Transverse colon (tissue), 4 donors: ENCODE data around the gene KDF1. TPM values are rescaled to one million over a fixed set of nuclear protein-coding genes. Genes with fewer than 3 reads are reported as not detected.

Source experiments
- DNase-seq: peaks from one replicate; pipeline ENCODE4 v3.0.0-alpha.2; 2019
- H3K27ac ChIP-seq, 4 donors: fragments of 200-600 bp; sonication (generic); 2 replicates each; pipeline ENCODE4 v1.5.1; 2016 to 2018; ENCODE audit warnings: inconsistent platforms in 4 of 4
- H3K27me3 ChIP-seq: fragments of 200-600 bp; sonication (generic); 2 replicates; pipeline ENCODE4 v1.5.1; 2017; ENCODE audit warnings: inconsistent platforms
- H3K36me3 ChIP-seq, 4 donors: fragments of 200-600 bp; sonication (generic); 2 replicates each; pipeline ENCODE4 v1.5.1; 2017 to 2019; ENCODE audit warnings: inconsistent platforms in 4 of 4
- H3K4me1 ChIP-seq, 4 donors: fragments of 200-600 bp; sonication (generic); 2 replicates each; pipeline ENCODE4 v1.5.1; 2017 to 2020; ENCODE audit warnings: inconsistent platforms in 4 of 4
- H3K4me3 ChIP-seq, 4 donors: fragments of 200-600 bp; sonication (generic); 1 replicate in 1 of 4; 2 replicates in 3 of 4; pipeline versions ENCODE4 v1.5.1 to v1.6.1; 2017 to 2019; ENCODE audit warnings: inconsistent platforms in 4 of 4
- H3K9me3 ChIP-seq, 2 donors: fragments of 200-600 bp; sonication (generic); 2 replicates each; pipeline ENCODE4 v1.5.1; 2017 to 2019; ENCODE audit warnings: inconsistent platforms in 2 of 2
- EP300 ChIP-seq: sonication (generic); formaldehyde crosslinking; IDR thresholded peaks from one replicate; pipeline ENCODE4 v1.6.1; 2017; ENCODE audit warnings: antibody characterized with exemption, low read depth
- POLR2A ChIP-seq: fragments of 450-650 bp; IDR thresholded peaks from one replicate; pipeline ENCODE4 v1.6.1; 2016; ENCODE audit warnings: antibody characterized with exemption, mild to moderate bottlenecking, moderate library complexity
- POLR2AphosphoS5 ChIP-seq, 3 donors: sonication (generic); formaldehyde crosslinking; IDR thresholded peaks; one replicate each; pipeline ENCODE4 v1.6.1; 2016; ENCODE audit warnings: antibody characterized with exemption in 3 of 3
- WGBS, 2 donors: methylation state at CpG; one replicate each; pipeline ENCODE4 v1.1.5; 2018; ENCODE audit warnings: low coverage in 1 of 2; 5-methylcytosine and 5-hydroxymethylcytosine counted together
- in situ Hi-C, 4 donors: fragments of 200-750 bp; cut with MboI; loops; one replicate each; pipeline versions ENCODE4 v1.15.0 to v1.15.1; 2017; ENCODE audit warnings: low sequenced_read_pairs in 3 of 4, low pct_ligation_motif_present in 1 of 4, low pct_unique_long_range_greater_than_20kb in 1 of 4
- intact Hi-C: fragments of 100-400 bp; cut with DNase I; formaldehyde crosslinking; loops from one replicate; pipeline ENCODE4 v1.15.1; 2023; ENCODE audit warnings: low total_unique reads
- total RNA-seq, 4 donors: library from RNA; depleted of rRNA; stranded (reverse); fragments of >200 nt; gene quantifications; one replicate each; pipeline ENCODE4 v1.1.0, GENCODE V29; 2016
- TF ChIP-seq, protein P1 (sequence below), 5 experiments: fragments of 200-600 bp in 3 of 5; fragments of 450-650 bp in 2 of 5; sonication (generic) in 3 of 5; IDR thresholded peaks; 1 replicate in 2 of 5; 2 replicates in 3 of 5; pipeline ENCODE4 v1.5.1; 2016 to 2017; ENCODE audit warnings: antibody characterized with exemption in 5 of 5, inconsistent platforms in 3 of 5, mild to moderate bottlenecking in 2 of 5, moderate library complexity in 1 of 5

The KDF1 gene
- total RNA-seq, 4 donors from 2014 or later: 11.6 to 36.2 (median 29.8) TPM

DNA sequence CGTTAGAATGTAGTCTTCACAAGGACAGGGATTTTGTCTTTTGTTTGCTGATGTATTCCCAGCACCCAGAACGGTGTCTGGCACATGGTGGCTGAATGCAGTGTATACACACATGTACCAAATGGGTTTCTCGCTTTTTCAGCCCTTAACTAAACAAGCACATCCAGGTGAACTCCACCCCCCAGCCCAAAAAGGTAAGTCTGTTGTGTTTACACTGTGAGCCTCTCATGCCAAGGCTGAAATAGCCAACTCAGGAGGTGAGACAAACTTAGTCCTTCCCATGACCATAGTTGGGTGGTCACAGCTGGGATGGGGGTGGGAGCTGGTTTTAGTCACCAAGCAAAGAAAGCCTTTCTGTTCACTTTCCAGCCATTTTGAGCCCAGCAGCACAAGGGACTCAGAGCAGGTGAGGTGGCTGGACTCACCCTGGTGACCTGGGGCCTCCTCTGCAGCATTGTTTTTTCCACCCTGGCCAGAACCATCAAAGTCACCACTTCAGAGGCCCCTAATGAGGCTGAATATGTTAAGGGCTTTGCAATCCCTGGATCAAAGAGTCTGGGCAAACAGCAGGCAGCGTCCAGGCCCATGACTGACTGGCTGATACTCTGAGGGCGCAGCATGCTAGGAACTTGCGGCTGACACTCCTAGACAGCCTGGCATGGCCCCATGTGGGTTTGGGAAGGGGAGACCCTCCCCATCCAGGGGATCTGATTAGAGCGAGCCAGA is 43.6 kb upstream of the KDF1 start:
- in situ Hi-C loops (no loop called here), intact Hi-C loops (no loop called here)
- Histone ChIP-seq H3K36me3 (no peaks in the 10 kb centered on the region), H3K9me3 (no peaks in the 10 kb centered on the region), H3K4me1 (peaks cover 15 to 65% (median 48%) of the 10 kb centered on the region in 4 donors), H3K27ac (peak overlapping the region in 3 of 4 donors; percentile 37 to 59 (median 51)), H3K27me3 (no peaks in the 10 kb centered on the region), H3K4me3 (no peak overlapping the region)
- WGBS, 2 donors: 88 to 90% methylated on average over 2 to 7 of the region's 7 CpGs
- no peak for TF ChIP-seq POLR2AphosphoS5 (IDR thresholded peaks at IDR 0.05)
- no peak for TF ChIP-seq EP300
- TF ChIP-seq, protein P1, sequence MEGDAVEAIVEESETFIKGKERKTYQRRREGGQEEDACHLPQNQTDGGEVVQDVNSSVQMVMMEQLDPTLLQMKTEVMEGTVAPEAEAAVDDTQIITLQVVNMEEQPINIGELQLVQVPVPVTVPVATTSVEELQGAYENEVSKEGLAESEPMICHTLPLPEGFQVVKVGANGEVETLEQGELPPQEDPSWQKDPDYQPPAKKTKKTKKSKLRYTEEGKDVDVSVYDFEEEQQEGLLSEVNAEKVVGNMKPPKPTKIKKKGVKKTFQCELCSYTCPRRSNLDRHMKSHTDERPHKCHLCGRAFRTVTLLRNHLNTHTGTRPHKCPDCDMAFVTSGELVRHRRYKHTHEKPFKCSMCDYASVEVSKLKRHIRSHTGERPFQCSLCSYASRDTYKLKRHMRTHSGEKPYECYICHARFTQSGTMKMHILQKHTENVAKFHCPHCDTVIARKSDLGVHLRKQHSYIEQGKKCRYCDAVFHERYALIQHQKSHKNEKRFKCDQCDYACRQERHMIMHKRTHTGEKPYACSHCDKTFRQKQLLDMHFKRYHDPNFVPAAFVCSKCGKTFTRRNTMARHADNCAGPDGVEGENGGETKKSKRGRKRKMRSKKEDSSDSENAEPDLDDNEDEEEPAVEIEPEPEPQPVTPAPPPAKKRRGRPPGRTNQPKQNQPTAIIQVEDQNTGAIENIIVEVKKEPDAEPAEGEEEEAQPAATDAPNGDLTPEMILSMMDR (IDR thresholded peaks at IDR 0.05): no peak
- no peak for TF ChIP-seq POLR2A
- DNase-seq: no peak

DNA sequence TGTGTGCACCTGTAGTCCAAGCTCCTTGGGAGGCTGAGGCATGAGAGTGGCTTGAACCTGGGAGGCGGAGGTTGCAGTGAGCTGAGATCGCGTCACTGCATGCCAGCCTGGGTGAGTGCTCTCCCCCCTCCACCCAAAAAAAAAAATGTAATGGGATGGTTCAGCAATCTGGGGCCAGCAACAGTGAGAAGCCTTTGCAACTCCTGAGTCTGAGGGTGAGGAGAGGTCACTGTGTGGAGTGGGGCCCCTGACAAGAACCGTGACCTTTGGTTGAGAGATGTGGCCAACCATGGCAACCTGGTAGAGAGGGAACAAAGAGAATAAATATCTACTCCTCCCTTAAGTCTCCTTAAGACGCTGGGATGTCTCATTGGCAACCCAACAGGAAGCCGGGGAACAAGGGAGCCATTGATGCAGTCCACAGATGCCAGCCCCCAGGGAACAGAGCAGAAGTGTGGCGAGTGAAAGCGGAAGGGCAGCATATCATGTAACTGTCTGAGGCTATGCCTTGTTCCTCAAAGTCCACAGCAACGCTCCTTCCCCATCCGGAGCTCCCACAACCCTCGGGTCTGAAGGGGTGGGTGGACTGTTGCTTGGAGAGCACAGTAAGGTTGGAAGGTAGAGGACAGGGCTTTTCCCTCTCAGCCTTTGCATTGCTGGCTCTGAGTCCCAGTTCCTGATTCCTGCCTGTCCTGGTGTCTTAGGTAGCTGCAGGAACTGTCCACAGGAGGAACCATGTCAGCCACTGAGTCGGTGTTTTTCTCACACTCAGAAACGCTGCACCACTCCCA is 41.5 kb upstream of the KDF1 start:
- Histone ChIP-seq H3K4me1 (peaks cover 17 to 68% (median 47%) of the 10 kb centered on the region in 4 donors), H3K4me3 (no peak overlapping the region), H3K27ac (peak overlapping the region; percentile 79 to 89 (median 82)), H3K9me3 (no peaks in the 10 kb centered on the region), H3K27me3 (peaks cover 8% of the 10 kb centered on the region), H3K36me3 (no peaks in the 10 kb centered on the region)
- no peak for DNase-seq
- in situ Hi-C loops: no loop called here
- no peak for TF ChIP-seq POLR2A
- TF ChIP-seq, protein P1 (IDR thresholded peaks at IDR 0.05): no peak
- TF ChIP-seq POLR2AphosphoS5 (IDR thresholded peaks at IDR 0.05): no peak
- no peak for TF ChIP-seq EP300
- 56% methylated on average over 13 of the region's 13 CpGs; no CpG with 5 or more reads in 1 of the 2 donors for WGBS, 2 donors
- intact Hi-C loops: no loop called here

DNA sequence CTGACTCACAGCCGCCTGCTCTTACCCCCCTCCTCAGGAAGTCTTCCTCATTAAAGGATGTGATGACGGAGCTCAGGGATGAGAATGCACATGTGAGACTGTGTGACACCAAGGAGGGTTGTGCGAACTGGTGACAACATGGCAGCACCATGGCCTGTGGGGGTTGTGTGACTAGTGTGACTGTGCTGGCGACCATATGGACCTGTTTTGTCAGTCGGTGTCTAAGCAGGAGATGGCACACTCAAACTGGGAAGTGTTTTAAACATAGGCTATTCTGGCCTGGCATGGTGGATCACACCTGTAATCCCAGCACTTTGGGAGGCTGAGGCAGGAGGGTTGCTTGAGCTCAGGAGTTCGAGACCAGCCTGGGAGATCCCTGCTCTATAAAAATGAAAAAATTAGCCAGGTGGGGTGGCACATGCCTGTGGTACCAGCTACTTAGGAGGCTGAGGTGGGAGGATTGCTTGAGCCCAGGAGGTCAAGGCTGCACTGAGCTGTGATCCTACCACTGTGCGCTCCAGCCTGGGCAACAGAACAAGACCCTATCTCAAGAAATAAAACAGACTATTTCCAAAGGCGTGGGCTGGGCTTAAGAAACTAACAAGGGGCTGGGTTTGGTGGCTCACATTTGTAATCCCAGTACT is 40.7 kb upstream of the KDF1 start:
- H3K9me3 ChIP-seq: no peaks in the 10 kb centered on the region
- H3K27ac ChIP-seq: peak overlapping the region; percentile 79 to 89 (median 82)
- TF ChIP-seq EP300 (no peak), POLR2A (no peak), POLR2AphosphoS5 (IDR thresholded peaks at IDR 0.05) (peak in 1 of 3 donors; percentile 17)
- H3K4me1 ChIP-seq: peaks cover 17 to 68% (median 47%) of the 10 kb centered on the region in 4 donors
- intact Hi-C loops (no loop called here), in situ Hi-C loops (no loop called here)
- H3K4me3 ChIP-seq: no peak overlapping the region
- peaks cover 16% of the 10 kb centered on the region for H3K27me3 ChIP-seq
- 76% methylated on average over 8 of the region's 8 CpGs; no CpG with 5 or more reads in 1 of the 2 donors for WGBS, 2 donors
- no peak for DNase-seq
- H3K36me3 ChIP-seq: no peaks in the 10 kb centered on the region

DNA sequence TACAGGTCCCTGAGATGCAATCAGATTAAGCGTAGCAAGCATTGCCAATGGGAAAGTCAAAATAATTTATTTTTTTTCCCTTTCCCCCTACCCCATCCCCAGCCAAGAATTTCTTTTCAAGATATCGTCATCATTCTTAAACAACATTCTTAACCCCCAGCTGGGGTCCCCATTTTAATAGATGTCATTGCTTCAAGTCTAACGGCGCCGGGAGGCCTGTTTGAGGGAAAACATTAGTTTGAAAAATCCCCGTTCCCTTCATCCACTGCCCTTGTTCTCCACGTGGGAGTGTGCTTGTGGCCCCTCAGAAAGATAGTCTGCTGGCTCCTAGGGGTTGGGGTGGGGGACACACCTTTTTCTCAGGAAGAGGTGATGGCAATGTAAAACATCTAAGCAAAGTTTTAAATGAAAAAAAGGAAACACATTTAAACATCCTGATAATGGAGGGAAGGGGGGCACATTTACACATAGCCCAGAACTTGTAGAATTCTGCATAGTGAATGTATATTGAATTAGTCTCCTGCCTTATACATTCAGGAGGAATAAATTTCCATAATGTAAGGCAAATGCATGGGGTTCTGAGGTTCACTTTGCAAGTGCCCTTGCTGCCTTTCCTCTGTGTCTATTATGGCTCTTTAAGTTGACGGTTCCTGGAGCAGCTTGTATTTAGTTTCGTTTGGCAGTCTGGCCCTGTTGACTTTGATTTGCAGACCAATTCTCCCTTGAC is 40.0 kb upstream of the KDF1 start:
- H3K4me3 ChIP-seq: no peak overlapping the region
- H3K27ac ChIP-seq: peak overlapping the region; percentile 79 to 89 (median 82)
- DNase-seq: no peak
- H3K36me3 ChIP-seq: no peaks in the 10 kb centered on the region
- intact Hi-C loops (no loop called here), in situ Hi-C loops (no loop called here)
- TF ChIP-seq POLR2A (no peak), POLR2AphosphoS5 (IDR thresholded peaks at IDR 0.05) (no peak), EP300 (no peak)
- TF ChIP-seq, protein P1 (IDR thresholded peaks at IDR 0.05): no peak
- peaks cover 23% of the 10 kb centered on the region for H3K27me3 ChIP-seq
- no peaks in the 10 kb centered on the region for H3K9me3 ChIP-seq
- 76 to 83% methylated on average over 2 to 9 of the region's 9 CpGs for WGBS, 2 donors
- peaks cover 17 to 64% (median 44%) of the 10 kb centered on the region in 4 donors for H3K4me1 ChIP-seq
